HG03378 (cell line): Measurements from ENCODE around the gene CCL8.

Experiments used
- ATAC-seq: cut with Tn5 transposase; IDR thresholded peaks from one replicate; pipeline ENCODE4 v1.9.1; 2021; ENCODE audit warnings: mild to moderate bottlenecking, moderate library complexity; ENCODE audit not compliant: unreplicated experiment

The CCL8 gene

DNA sequence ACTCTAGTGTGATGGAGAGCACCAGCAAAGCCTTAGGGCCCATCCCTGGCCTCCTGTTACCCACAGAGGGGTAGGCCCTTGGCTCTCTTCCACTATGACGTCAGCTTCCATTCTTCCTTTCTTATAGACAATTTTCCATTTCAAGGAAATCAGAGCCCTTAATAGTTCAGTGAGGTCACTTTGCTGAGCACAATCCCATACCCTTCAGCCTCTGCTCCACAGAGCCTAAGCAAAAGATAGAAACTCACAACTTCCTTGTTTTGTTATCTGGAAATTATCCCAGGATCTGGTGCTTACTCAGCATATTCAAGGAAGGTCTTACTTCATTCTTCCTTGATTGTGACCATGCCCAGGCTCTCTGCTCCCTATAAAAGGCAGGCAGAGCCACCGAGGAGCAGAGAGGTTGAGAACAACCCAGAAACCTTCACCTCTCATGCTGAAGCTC is at the start of gene CCL8:
Gene CCL8, plus strand, starts transcription at position 397 of the 445 bp plus-strand sequence. CDS start 67 bp downstream, outside the sequence.
- no peak for ATAC-seq

DNA sequence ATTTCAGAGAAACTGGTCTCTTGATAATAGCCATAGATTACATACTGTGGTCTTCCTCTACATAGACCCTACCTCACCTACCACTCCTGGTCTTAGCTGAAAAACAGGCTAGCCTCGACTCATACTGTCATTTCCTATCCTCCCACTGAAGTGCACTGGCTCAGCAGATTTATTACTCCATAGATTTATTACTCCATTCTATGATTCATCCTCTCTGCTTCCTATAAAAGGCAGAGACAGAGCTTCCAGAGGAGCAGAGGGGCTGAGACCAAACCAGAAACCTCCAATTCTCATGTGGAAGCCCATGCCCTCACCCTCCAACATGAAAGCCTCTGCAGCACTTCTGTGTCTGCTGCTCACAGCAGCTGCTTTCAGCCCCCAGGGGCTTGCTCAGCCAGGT is 49.3 kb upstream of the CCL8 start, which contains the start of gene CCL7:
Gene CCL7, plus strand, starts transcription at position 253 of the 400 bp plus-strand sequence. Its CDS starts 70 bp downstream, at position 323.
- ATAC-seq: no peak

DNA sequence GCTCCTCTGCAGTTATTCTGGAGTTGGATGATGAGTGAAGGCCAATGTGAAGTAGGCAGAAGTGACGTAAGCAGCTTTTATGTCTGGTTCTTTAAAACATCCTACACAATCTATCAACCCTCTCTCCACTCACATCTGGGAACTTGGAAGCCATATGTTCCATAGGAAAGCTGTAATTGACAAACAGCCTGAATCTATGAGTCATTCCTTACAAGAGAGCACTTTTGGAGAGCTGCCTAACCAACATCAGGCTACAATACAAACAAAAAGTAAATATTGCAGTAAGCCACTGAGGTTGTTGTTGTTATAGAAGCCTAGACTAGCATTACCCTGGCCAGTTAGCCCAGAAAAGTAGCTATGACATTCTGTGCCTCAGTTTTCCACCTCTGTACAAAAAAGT is 43.4 kb upstream of the CCL8 start:
- no peak for ATAC-seq

DNA sequence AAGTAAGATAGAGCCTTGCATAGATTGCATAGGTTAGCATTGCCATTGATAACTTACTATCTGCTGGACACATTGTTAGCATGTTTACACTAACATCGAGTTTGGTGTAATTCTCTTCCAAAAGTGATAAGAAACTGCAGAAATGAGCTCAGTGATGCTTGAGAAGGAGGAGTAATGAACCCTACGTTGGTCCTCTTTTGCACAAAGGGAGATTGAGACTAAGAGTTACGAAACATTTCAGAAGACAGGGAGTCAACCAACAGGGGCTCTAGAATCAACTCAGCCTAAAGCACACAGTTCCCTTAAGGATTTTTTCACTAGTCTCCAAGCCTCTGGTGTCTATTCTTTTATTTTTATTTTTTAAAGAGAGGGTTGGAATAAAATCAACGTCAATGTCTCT is 42.4 kb upstream of the CCL8 start:
- no peak for ATAC-seq

DNA sequence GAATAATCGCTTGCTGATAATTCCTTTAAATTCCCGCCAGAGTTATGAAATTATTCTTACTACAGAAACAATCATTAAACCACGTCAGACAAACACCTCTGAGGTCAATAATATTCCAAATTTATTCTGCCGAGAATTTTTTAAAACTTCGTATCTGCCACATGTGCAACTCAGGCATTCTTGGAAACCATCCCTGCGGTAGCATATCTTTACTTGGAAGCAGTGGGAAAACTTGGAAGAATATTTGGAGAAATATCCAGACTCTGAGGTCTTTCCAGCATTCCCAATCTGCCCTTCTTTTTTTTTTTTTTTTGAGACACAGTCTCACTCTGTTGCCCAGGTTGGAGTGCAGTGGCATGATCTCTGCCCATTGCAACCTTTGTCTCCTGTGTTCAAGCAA is 35.7 kb upstream of the CCL8 start:
- ATAC-seq: no peak

DNA sequence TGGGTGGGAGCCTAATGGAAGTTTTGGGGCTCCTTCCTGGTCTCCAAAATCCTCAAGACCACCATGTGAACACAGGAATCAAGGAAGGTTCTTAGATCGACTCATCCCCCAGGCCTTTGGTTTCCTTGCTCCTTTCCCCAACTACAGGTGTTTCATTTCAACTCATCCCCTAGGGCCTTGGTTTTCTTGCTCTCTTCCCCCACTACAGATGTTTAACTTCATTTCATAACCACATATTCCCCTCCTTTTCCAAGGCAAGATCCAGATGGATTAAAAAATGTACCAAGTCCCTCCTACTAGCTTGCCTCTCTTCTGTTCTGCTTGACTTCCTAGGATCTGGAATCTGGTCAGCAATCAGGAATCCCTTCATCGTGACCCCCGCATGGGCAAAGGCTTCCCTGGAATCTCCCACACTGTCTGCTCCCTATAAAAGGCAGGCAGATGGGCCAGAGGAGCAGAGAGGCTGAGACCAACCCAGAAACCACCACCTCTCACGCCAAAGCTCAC is 33.9 kb upstream of the CCL8 start, which contains the start of gene CCL11:
Gene CCL11, plus strand, starts transcription at position 457 of the 507 bp plus-strand sequence. CDS start 67 bp downstream, outside the sequence.
- no peak for ATAC-seq

DNA sequence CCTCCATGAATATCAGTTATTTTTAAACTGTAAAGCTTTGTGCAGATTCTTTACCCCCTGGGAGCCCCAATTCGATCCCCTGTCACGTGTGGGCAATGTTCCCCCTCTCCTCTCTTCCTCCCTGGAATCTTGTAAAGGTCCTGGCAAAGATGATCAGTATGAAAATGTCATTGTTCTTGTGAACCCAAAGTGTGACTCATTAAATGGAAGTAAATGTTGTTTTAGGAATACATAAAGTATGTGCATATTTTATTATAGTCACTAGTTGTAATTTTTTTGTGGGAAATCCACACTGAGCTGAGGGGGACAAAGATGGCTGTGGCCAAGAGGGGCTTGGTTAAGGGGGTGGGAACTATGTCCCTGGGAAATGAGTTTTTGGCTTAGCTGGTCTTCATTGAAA is 31.4 kb upstream of the CCL8 start:
- ATAC-seq: no peak

DNA sequence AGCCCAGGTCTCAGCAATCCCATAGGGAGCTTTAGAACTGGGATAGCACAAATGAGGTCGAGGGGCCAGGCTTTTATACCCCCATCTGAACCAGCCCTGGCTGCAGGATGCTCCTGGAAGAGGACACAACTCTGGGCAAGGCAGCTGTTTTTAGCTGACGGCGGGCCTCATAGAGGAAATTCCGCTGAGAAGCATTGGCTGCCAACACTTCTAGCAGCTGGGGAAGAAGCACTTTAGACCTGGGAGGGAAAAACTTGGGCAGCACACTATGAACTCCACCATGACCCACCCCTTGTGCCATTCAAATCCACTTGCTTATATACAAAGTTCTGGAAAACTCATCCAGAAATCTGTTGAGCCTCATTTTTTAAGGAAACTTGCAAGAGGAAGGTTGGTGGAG is 28.6 kb upstream of the CCL8 start:
- no peak for ATAC-seq

DNA sequence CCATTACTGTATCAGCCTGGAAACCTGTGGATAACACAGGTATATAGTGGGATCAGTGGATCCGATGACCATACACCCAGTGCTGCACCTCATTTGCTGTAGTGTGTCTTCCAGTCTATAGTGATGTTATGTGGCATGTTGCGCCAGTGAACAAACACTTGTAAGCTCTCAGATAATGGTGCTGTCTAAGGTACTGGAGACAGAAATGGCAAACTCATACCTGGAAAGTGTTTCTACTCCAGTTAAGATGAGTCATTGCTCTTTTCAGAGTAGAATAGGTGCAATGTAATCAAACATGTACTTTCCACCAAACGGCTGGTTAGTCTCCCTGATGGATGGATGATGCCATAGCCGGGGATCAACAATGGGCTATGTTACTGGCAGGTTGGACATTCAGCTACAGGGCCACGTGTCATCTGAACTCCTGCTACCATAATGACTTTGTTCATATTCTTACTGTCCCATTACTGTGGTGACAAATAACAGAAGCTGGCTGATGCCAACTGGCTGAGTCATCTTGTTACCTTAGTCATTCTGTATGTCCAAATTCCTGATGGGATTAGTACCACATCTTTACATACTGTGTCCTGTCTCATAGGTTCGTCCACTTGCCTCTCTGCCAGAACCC is 27.4 kb upstream of the CCL8 start:
- ATAC-seq: no peak

DNA sequence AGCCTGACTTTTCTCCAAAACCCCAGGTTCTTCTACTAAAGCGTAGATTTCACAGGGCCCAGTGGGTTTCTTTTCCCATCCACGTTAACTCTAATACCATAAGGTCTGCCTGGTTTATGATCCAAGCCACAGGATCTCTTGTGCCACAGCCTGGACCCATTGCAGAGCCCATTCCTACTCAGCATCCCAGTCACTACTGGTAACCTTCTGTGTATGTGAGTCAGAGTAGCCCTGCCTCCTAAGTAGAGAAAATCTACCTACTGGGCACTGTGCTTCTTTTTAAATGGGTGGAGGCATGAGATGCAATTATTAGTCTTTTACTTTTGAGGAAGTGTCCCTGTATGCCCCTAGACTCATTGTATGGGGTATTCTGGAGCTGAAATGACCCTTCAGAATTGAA is 20.2 kb upstream of the CCL8 start:
- ATAC-seq: no peak

DNA sequence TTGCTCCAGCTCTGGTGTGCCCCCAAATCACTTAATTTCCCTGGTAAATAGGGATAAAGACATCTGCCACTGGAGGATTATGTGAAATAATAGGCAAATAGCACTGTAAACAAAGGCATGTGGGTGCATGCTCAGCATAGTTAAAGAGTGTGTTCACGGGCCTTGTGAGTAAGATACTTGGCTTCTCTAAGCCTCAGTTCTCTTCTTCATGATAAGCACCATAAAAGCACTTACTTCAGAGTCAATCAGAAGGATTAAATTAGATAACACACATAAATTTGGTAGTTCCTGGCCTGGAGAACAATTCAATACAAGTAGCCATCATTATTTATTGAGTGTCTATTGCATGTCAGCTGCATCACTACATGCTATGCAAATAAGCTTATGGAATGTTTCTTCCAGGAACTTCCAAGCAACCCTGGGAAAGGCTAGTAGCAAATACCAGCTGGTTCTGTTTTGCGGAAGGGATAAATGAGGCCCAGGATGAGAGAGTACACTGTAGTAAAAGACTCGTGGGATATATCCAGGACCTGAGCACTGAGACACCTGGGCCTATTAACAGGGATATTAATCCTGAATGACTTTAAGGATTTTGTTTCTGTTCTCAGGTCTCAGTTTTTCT is 19.2 kb upstream of the CCL8 start:
- no peak for ATAC-seq

DNA sequence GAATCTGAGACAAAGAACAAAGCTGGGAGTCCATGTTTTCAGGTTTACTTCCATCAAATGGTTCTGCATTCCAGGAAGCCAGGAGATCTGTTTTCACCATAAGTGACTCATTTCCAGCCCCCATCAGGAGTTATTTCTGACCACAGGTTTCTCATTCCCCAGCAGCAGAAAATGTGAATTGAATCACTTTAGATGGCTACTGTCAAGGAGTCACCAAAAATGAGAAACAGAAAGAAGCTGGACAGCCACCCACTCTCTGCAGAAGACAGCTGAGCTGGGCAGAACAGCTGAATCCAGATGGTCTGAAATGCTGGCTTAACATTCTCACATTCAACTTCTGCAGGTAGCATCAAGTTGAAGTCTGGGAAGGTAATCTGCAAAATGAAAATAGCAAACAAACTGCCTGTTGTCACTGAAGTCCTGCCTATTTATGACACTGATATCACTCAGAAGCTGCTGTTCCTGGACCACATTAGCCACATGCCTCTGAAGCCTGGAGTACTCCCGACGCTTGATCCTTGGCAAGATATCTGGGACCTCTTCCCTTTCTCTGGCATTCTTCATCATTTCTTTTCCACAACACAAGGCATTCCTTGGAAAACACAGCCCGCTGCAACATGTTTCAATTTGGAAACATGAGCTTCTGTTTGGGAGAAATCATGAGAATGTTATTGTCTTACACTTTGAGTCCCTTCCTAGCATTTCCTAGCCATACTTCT is 18.4 kb upstream of the CCL8 start:
- ATAC-seq: no peak

DNA sequence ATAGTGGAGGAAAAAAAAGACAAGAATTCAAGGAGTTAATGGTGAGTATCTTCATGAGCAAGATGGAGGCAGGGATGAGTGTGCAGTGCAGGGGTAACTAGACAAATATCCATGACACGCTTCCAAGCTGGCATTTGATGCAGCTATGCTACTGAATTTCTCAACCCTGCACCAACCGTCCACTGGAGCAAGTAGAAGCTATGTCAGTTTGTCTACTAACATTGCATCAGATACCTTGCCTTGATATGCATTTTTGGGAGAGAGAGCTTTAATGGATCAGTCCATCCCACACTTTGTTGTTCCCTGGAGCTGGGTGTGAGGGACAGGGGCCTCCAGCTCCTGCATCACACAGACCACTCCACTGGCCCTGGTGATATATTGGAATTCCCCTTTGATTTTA is 17.2 kb upstream of the CCL8 start:
- ATAC-seq: no peak

DNA sequence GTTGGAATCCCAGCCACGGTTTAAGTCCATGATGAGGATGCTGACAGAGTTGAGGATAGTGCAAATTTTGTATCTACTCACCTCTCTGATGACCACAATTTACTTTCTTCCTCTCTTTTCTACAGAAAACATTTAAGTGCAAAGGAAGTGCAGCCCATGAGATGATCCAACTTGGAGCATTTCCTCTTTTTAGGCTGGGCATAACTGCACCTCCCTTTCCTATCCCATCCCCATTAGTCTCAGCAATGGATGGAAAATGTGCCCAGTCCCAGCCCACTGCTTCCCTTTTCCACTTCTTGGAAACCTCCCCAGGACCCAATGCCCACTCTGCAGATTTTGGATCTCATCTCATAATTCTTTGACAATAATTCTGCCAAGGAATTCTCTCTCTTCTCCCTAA is 16.6 kb upstream of the CCL8 start:
- no peak for ATAC-seq

DNA sequence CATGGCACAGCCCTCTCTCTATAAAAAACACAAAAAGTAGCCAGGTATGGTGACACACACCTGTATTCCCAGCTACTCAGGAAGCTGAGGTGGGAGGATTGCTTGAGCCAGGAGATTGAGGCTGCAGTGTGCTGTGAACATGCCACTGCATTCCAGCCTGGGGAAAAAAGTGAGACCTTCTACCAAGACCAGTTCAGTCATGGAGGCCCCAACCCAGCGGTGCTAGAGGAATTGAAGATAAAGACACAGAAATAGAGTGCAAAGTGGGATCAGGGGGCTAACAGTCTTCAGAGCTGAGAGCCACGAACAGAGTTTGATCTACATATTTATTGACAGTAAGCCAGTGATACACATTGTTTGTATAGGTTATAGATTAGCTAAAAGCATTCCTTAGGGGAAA is 15.6 kb upstream of the CCL8 start:
- ATAC-seq: no peak

DNA sequence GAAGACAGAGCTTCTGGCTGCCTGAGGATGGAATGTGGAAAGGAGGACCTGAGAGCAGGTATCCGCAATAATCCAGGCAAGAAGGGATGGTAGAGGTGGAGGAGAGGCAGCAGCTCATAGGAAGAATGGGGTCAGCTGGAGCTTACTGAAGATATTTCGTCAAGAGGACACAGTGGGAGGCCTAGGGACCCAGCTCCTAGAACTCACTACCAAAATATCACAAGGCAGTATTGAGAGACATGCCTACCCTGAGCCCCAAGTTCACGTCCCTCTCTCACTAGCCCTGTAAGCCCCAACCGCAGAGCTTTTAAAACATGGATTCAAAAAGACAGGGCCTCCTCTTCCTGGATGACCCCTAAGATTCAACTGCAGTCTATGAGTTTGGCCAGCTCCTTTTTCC is 14.2 kb upstream of the CCL8 start:
- ATAC-seq: no peak

DNA sequence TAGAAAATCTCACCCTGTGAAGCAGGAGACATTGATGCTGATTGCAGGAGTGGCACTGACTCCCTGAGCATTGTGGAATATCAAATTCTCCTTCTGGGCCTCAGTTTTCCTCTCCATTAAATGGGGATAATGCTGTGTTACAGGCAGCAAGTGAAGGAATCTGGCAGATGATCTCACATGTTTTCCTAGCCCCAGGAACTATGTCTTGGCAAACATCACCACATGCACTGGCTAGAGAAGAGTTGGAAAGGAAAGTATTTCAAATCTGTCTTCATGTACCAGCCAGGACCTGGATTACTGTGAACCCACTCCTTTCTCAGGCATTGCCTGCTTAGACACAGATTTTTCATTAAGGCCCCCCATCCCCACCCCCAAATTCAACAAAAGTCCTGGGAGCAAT is 13.6 kb upstream of the CCL8 start:
- no peak for ATAC-seq

DNA sequence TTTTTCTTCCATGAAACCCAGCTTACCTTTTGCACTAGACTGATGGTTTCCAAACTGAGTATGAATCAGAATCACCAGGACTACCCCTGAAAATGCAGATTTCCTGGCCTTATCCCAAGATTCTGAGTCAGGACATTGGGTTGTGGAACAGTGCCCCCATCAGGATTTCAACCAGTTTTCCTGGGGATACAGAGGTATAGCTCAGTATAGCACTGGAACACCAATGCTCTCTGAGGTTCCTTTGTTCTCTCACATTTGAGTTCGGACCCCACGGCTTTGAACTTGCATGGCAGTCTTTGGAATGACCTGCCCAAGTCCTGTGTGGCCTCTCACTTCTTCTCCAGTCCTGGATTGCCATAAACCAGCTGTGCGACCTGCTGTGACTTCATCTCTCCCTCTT is 12.8 kb upstream of the CCL8 start:
- no peak for ATAC-seq

DNA sequence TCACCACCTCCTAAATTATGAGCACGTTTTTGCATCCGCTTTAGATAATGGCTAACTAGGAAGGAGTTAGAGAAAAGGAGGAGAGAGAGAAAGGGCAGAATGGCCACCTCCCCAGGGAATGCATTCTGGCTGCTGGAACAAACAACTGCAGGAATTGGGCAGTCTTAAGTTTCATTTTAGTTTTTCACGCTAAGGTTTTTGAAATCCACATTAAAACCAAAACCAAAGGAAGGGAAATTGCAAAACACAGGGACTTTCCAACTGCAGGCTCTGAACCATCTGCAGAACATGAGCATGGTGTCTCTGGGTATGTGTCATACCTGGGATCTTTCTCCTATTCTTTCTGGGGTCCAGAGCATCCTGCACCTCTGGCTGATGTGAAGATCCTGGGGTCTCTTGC is 12.1 kb upstream of the CCL8 start:
- ATAC-seq: no peak

DNA sequence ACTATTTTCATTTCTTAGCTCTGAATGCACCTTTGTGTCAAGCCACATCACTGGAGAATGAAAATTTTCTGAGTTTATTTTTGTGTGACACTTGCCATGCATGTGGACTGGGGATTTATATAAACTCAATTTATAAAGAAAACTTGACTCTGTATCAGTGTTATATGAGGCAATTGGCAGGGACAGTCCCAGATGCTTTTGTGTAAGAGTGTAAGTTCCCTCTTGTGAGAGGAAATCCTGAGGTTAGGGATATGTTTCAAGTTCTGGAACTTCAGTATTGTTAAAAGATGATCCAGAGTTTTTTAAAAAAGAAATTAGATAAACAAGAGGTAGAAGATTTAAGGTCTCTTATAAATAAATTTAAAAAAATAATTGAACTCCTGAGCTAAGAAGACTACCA is 10.9 kb upstream of the CCL8 start:
- ATAC-seq: no peak

DNA sequence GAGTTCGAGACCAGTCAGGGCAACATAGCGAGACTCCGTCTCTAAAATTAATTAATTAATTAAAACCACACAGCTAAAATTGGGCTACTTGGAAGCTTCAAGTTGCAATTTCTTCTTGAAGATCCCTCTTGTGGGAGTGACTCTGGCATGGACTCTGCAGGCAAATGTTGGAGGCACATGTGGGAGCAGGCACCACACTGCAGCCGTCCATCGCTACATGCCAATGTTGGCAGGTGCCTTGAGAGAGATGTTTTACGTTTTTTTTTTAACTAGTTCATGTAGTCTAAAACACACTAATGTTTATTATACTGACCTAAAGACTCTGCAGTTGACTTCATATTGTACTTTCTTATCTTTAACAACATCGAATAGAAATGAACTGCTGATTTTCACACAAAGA is 7.9 kb upstream of the CCL8 start:
- no peak for ATAC-seq

DNA sequence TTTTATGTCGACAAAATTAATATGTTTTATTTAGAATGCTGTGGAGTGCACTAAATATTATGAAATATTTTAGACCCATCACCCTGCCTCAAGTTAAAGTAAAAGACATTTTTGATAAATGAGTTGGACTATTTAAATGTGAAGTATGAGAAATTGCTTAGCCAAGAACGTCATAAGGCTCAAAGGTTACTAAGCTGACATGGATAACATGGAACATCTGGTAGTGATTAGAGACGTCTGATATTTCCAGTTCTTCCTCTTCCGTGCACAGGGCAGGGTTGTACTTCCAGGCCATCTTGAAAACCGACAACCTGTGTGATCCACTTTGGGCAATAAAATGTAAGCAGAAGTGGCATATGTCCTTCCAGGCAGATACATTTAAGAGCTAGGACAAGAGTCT is 7.2 kb upstream of the CCL8 start:
- ATAC-seq: no peak
